ENCODE results near the gene RUSC2.

Gene RUSC2, protein sequence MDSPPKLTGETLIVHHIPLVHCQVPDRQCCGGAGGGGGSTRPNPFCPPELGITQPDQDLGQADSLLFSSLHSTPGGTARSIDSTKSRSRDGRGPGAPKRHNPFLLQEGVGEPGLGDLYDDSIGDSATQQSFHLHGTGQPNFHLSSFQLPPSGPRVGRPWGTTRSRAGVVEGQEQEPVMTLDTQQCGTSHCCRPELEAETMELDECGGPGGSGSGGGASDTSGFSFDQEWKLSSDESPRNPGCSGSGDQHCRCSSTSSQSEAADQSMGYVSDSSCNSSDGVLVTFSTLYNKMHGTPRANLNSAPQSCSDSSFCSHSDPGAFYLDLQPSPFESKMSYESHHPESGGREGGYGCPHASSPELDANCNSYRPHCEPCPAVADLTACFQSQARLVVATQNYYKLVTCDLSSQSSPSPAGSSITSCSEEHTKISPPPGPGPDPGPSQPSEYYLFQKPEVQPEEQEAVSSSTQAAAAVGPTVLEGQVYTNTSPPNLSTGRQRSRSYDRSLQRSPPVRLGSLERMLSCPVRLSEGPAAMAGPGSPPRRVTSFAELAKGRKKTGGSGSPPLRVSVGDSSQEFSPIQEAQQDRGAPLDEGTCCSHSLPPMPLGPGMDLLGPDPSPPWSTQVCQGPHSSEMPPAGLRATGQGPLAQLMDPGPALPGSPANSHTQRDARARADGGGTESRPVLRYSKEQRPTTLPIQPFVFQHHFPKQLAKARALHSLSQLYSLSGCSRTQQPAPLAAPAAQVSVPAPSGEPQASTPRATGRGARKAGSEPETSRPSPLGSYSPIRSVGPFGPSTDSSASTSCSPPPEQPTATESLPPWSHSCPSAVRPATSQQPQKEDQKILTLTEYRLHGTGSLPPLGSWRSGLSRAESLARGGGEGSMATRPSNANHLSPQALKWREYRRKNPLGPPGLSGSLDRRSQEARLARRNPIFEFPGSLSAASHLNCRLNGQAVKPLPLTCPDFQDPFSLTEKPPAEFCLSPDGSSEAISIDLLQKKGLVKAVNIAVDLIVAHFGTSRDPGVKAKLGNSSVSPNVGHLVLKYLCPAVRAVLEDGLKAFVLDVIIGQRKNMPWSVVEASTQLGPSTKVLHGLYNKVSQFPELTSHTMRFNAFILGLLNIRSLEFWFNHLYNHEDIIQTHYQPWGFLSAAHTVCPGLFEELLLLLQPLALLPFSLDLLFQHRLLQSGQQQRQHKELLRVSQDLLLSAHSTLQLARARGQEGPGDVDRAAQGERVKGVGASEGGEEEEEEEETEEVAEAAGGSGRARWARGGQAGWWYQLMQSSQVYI (N-terminal part only)

DNA sequence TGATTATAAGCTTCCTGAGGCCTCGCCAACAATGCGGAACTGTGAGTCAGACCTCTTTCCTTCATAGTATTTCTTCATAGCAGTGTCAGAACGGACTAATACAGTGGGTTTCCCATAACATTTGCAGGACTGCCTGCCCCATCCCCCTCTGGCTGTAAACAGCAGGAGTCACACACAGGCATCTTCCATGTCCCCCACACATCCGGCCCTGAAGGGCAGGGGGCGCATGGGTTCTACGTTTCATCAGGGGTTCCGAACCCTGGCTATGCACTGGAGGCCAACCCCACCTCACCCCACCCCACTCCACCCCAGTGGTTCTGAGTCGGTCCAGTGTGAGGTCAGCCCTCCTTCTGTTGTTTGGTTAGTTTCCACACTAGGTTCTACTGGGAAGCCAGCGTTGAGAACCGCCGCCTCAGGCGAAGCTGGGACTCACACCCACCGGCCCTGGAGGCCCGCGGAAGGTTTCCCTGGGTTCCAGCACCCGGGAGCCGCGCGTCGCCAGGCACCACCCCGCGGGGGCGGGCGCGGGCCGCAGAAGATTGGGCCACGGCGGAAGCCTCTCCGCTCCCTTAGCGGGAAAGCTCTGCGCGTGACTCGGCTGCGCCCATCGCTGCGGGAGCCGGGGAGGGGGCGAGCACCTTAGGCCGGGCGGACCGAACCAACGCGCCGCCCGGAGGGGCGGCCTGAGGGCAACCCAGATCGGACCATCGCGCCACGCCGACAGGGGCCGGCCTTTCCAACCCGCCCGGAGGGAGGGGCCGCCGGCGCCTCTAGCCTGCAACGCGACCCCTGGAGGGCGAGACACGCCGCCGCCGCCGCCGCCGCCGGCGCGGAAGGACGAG, at the start of gene RUSC2:
TSS of gene RUSC2 (plus strand) at position 799 of the 842 bp plus-strand sequence. CDS start 56,411 bp downstream, outside the sequence.
- peak; percentile 26 for DNase-seq

DNA sequence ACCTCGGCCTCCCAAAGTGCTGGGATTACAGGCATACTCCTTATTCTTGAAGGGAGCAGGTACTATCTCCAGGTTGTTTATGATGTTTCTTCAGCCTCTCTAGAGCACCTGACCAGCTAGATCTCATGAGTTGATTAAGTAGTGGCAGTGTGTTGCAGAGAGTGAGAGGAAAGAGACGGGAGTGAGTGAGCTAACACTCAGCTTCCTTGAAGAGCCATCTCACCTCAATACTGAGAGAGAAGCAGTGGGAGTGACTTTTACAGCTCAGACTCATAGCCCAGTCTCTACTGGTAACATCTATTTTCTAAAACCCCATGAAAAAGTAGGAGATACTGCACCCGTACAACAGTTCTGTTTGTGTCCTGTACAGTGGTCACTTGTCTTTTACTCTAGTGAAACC, 43.9 kb upstream of the RUSC2 start:
- DNase-seq: no peak

DNA sequence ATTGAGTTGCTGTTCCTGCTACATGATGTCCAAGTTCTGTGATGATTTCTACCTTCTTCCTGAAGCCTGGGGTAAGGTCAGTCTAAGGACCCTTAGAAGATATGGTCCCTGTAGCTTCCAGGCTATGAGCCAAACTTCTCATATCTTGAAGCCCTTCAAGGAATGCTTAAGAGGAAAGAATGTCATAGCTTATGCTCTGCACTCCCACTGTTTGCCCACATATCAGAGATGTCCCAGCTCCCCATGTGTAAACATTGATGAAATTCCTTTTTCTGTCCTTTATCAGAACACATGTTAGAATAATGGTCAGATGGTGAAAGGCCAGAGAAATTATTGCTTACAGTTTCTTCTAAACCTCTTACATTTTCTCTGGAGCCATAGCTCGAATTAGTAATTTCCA, 41.4 kb upstream of the RUSC2 start:
- DNase-seq: no peak

DNA sequence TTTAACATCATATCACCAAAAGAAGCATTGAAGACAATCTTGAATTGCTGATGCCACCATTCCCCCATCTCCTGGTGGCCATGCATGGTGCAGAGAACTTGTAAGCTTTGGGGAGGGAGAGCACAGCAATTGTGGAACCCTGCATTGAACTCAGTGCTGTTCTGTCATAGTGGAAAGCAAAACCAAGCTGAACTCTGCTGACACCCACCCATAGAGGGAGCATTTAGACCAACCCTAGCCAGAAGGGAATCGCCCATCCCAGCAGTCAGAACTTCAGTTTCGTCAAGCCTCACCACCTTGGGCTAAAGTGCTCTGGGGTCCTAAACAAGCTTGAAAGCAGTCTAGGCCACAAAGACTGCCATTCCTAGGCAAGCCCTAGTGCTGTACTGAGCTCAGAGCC, 37.4 kb upstream of the RUSC2 start:
- DNase-seq: no peak

DNA sequence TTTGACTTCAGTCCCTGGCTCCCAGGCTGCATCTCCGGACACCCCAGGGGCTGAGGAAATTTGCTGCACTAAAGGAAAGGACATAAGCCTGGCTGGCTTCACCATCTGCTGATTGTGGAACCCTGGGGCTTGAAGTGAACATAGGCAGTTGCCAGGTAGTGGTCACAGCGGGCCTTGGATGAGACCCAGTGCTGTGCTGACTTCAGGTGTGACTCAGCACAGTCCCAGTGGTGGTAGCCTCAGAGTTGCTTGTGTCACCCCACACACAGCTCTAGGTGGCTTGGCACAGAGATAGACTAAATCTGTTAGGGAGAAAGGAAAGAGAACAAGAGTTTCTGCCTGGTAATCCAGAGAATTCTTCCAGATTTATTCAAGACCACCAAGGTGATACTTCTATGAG, 36.1 kb upstream of the RUSC2 start:
- no peak for DNase-seq

DNA sequence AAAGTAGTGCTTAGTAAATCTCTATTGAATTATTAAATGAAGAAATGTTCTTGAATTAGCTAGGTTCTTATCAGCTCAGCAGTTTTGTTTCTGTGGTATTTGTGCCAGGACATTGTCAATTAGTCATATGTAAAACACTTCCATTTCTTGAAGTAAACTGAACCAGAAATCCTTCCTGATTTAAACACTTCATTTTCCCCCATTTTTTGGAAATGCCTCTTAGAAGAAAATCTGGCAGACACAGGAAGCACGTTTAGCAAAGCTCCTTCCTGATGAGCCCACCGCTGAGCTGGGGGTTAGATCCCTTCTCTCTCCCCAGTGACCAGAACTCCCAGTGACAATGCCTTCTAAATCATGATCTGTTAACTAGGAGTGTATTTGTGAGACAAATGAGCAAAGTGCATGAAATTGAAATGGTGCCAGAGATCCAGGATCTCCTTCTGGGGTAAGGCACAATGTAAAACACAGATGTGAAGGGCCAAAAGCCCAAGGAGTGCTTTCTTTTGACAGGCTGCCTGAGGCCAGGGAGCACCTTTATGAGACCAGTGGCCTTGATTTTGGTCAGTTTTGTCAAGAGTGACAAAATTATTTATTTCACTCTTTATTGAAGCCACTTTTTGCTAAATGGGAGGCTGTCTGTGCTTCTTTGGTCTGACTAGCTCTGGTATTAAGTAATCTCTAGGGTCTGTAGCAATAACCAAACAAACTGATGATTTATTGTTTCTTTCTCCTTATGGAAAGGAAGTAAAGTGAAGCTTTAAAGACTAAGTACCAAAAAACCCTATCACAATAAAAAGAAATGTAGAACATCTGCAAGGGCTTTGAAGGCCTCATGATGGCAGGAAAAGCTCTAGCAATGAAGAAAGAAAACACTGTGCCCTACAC, 25.5 kb upstream of the RUSC2 start:
- DNase-seq: no peak

DNA sequence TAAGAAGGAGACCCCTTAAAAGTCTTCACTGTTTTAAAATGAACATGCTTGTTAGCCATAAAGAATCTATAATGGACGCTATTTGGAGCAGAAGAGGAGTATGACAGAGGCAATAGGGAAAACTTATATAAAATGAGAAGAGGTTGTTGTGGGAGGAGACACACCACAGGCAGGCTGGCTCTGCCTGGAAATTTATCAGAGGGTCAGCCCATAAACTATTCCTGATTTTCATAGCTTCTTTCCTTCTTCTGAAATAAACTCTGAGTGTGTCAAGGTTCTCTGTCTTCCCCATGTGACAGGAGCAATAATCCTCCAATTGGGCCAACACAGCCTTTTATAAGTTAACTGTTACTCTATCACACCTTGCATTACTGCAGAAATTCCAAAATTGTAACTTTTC, 19.6 kb upstream of the RUSC2 start:
- no peak for DNase-seq

DNA sequence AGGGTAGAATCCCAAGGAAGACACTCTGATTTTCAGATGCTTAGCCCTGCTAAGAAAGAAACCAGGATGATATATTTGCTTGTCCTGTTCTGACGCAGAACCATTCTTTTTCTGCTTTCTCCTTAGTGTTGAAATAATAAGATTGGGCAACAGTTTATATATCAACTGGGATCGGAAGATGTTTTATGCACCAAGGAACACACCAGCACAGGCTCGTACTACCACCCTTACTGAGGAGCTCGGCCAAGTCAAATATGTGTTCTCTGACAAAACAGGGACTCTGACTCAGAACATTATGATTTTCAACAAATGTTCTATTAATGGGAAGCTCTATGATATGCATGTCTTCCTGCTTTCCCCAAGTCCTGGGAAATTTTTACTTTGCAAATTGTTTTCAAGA, 19.0 kb upstream of the RUSC2 start:
- no peak for DNase-seq

DNA sequence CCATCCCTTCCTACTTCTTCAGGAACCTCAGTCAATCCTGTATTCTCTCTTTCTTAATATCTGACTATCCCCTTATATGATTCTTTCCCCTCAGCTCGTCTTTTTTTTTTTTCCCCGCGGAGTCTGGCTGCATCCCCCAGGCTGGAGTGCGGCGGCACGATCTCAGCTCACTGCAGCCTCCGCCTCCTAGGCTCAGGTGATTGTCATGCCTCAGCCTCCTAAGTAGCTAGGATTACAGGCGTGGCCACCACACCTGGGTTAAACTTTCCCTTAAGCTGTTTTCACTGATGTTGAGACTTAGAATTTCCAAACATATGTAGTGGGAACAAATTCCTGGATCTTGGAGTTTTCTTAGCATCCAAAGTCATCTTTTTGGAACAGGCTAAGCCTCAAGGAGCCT, 13.3 kb upstream of the RUSC2 start:
- no peak for DNase-seq

DNA sequence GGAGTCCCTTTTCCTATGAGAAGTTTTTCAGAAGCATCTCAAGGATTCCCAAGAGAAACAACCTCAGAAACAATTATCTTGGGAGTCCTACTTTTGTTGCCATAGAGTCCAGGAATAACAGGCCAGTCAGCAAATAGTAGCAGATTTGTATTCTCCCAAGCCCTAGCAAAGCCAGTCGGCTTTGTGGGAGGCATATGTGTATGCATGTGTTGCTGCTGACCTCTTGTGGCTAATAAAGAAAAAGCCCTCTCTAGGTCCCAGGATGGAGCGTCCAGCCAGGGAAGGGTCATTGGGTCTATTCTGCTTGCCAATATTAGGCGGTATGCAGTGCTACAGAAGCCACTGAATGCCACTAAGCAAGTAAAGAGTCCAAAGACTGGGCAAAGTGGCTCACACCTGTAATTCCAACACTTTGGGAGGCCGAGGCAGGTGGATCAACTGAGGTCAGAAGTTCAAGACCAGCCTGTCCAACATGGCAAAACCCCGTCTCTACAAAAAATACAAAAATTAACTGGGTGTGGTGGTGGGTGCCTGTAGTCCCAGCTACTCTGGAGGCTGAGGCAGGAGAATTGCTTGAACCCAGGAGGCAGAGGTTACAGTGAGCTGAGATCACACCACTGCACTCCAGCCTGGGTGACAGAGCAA, 12.6 kb upstream of the RUSC2 start:
- DNase-seq: peak; percentile 47

DNA sequence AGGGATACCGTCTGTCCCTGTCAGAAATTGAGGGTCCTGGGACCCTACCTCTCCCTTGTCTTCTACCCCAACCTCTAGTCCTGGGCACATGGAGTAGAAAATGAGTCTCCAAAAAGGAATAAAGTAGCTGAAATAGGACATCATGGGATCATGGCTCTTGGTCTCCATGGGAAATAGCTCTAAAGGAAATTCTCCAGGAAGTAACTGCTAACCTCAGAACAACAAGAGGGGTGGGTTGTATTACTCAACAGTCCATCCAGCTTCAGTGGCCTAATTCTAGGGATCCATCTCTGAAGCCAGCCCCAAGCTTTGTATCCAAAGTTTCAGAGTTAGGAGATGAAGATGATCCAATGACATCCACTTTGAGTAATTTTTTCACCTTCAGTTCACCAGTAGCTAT, 11.0 kb upstream of the RUSC2 start:
- no peak for DNase-seq

DNA sequence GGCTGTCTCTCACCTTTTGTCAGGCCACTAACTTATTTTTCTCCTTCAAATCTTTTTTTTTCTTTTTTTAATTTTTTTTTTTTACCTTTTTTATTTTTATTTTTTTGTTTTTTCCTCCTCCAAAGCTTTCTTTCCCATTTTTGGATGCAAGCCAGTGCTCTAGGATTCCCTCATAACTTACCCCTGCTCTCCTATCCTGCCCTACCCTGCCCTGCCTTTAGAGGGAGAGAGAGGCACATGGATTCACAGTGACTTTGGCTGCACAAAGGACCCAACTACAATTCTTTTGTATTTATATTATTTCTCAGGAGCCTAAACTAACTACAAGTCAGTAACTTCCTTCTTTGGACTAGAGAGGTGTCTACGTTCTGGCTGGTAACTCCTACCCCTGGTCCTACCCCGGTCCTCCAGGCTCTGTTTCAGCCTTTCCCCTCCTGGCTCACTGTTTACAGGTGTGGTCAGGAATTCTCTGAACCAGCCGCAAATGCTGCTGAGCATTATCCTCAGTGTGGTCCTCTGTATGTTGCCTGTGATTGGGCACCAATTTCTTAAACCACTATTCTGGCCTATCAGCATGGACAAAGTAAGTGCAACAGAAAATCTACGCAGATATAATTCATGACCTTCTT, 8.4 kb upstream of the RUSC2 start:
- peak; percentile 14 for DNase-seq

DNA sequence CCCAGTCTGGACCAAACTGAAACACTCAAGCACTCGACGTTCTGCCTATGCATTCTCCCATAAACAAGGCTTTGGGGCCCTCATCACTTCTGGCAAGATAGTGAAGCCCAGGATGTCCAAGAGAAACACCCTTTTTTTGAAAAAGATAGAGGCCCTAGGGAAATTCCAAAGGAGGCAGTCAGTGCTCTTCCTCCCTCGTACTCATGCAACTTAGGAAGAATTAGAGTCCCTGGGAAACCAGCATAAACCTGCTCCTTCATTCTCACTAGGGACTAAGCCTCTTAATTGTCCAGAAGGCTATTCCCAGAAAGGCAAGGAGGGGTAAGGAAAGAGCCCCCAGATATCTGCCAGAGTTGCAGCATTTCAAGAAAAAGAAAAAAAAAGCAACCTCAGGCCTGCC, 7.8 kb upstream of the RUSC2 start:
- DNase-seq: no peak

DNA sequence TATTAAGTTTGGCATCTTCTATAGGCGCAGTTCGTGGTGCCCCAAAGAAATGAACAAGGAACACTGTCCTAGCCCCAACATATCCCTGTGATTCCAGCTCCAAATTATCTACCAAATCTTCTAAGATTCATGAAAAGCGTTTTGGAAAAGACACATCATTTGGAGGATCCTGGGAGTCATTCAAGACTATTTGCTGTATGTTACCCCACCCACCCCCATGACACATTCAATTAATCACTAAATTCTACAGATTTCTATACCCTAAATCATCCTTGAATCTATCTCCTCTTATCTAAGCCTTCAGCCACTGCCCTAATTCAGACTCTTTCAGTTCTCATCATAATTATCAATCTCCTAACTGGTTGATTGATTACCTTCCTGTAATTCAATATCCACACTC, 5.5 kb upstream of the RUSC2 start:
- no peak for DNase-seq

DNA sequence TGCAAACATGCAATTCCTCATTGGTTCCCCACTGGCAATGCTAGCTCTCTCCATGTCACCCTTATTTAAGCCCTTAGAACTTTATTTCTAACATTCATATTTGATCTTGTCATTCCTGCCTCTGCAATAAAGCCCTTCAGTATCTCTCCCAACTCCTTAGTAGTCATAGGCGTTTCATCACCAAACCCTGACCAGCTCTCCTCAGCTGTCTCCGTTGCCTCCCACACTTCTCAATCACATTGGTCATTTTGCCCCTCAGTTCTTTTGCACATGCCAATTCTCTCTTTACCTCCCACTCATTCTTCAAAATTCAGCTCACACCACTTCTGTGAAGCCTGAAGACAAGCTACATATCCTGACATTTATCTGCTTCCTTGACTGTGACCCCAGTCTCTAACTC, 2.8 kb upstream of the RUSC2 start:
- DNase-seq: no peak

DNA sequence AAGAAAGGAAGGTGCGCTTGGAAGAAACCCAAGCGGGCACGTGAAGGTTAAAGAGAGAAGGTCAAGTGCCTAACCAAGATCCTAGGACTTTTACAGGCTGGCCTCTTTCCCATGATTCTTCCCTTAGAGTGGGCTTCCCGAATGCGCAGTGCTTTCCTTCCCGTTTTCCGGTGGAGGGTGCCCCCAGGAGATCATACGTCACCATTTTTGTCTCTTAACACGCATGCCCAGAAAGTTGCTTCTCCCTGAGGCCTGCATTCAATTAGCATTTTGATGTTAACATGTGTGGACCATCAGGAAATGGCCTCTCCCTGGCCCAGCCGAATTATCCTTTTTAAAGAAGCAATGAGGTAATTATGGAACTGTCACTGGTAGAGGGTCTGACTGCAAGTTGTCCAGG, 1.9 kb upstream of the RUSC2 start:
- no peak for DNase-seq

DNA sequence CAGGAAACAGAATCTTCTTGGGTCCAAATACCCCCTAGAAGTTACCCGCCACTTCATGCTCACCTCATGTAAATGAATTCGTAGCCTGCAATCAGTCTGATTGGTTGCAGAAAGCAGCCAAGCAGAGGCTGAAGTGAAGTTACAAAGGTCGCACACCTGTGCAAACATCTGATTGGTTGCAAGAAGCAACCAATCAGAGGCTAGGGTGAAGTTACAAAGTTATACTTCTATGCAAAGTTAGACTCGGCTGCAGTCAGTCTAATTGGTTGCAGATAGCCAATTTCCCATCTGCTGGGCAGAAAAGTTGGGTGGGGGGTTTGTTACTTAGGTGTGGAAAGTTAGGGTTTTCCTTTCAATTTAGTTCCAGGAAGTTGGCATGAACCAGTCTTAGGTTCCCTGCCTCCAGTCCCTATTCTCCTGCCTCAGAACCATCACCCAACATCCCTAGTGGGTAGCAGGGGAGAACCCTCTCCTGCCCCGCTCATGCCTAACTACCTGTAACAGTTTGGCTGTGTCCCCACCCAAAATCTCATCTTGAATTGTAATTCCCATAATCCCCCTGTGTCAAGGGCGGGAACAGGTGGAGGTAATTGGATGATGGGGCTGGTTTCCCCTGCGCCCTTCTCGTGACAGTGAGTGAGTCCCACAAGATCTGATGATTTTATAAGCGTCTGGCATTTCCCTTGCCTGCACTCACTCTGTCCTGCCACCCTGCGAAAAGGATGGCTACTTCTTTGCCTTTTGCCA, 1.2 kb upstream of the RUSC2 start:
- DNase-seq: no peak

DNA sequence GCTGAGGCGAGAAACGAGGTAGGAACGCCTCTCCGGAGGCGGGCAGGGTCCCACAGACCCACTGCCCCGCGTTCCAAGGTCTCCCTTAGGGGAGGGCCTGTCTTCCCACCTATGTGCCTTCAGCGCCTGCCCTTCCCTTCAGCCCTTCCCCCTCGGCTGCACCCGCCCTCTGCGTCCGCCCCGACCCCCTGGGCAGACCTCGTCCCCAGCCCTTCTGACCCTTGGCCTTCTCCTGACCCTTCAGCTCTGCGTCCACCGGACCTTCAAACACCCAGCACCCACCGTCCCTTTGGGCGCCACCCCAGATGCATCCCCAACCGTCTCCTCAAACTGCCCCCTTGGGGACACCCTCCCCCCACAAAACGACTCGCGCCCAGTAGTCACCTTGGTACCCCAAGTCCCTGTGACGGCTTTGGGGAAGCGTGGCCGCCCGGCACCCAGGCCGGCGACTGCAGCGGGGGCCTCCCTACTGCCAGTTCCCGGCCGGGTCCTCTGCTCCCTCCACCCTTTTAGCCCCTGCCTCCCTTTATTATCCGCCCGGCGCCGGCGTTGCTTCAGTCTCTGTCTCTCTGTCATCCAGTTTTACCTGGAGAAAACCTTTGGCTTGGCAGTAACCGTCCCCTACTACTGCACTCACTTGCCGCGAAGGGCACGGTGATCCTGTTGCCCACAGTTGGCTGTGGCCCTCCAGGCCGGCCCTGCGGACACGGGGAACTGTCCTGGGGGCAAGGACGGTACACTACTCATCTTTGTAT, 421 bp downstream of the RUSC2 start:
- DNase-seq: no peak

Measured in CD4-positive, alpha-beta T cell treated with Interleukin-4 for 4 hours (primary cell).